LoVo (cell line): ENCODE results near the gene GPR15.

ENCODE experiments used
- DNase-seq: peaks from one replicate; pipeline ENCODE4 v3.0.0-alpha.2; 2016; ENCODE audit warnings: low spot score

The GPR15 gene

GRCh38 chr3:98530676-98531075, 1.1 kb upstream of the GPR15 start:
- DNase-seq = no peak

GRCh38 chr3:98532275-98532637, 478 bp downstream of the GPR15 start:
- DNase-seq = no peak

- DNase-seq = no peak
Observed at GRCh38 chr3:98532709-98533571, 1.2 kb downstream of the GPR15 start.

GRCh38 chr3:98534168-98534567, 2.4 kb downstream of the GPR15 start:
- no peak for DNase-seq

- no peak for DNase-seq
Observed at GRCh38 chr3:98534734-98535133, 3.0 kb downstream of the GPR15 start.

- DNase-seq = no peak
Observed at GRCh38 chr3:98536456-98537017, 4.8 kb downstream of the GPR15 start.

DNA sequence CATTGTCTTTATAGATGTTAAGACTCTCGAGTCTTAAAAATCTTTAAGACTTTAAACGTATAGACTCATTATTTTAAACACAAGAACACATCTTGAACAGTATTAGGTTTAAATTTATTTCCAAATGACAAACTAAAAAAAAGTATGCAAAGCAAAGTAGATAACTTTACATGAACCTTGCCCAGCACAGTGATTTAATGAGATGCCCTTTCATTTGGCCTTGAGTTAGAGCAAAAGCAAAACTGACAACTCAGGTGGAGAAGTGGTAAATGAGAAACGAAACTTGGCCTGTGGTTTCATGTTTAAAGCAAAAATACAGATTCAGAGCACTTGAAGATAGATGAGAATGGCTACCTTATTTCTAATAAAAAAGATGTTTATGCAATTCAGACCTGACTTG, 8.6 kb downstream of the GPR15 start:
- DNase-seq = no peak

GRCh38 chr3:98541695-98542094, 9.9 kb downstream of the GPR15 start:
- DNase-seq = no peak

DNA sequence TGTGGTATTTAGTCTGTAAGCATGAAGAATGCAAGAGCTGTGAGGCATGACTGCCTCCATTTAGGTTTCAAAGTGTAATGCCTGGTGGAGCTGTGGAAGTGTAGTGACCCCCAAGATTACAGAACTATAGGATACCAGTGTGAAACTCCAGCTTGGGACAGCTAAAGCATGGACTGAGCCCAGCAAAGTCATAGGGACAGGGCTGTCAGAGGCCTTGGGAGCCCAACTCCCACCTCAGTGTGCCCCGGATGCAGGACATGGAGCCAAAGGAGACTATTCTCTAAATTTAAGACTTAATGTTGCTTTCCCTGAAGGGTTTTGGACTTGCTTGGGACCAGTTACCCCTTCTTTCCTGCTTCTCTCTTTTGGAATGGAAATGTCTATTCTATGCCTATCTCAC, 10.8 kb downstream of the GPR15 start:
- no peak for DNase-seq

DNA sequence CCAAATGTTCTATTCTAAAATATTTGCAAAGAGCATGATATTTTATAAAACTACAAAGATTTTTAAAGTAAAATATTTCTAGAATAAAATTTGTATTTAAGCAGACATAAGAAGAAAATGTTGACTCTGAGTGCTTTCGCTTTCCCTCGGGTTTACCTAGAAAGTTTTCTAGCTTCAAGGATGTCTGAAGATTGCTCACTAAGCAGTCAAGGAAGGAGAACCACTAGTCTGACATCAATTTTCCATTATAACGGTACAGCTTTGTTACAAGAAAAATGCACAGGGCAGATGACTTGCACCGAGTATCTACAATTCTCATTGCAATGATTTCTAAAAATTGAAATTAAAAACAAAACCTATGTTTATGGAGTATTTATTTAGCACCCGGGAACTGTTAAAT, 14.2 kb downstream of the GPR15 start:
- DNase-seq = no peak

DNA sequence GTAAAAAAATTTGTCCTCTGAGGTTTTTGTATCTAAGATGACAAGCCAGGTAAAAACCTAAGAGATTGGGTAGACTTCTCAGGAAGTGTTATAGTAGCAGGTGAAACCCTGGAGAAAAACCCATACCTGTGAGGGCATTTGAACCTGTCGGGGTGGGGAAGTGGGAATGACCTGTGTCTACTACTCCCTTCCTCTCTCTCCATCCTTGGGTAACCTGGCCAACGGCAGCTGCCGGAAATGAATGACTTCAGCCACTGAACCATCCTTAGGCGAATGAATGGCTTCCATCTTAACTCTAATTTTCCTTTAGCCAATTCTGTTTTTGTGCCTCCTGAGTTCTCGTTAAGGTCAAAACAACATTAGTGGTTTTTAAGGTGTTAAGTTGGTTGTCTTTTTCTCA, 16.8 kb downstream of the GPR15 start:
- no peak for DNase-seq

DNA sequence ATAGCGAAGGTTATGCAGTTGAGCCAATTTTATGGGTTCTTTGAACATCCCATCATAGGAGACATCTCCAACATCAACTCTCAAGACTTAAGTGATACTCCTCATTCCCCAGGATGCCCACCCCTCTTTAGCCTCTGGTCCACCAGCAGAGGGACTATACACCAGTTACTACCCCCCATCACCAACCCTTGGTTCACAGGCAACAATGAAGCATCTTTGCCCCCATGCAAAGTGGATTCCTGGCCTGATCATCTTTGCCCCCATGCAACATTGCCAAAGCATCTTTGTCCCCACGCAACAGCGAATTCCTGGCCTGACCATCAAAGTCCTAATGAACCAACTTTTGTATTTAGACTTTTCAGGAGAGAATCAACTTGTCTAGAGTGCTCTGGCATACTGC, 19.1 kb downstream of the GPR15 start:
- DNase-seq = no peak

GRCh38 chr3:98551236-98551635, 19.5 kb downstream of the GPR15 start:
- no peak for DNase-seq

DNA sequence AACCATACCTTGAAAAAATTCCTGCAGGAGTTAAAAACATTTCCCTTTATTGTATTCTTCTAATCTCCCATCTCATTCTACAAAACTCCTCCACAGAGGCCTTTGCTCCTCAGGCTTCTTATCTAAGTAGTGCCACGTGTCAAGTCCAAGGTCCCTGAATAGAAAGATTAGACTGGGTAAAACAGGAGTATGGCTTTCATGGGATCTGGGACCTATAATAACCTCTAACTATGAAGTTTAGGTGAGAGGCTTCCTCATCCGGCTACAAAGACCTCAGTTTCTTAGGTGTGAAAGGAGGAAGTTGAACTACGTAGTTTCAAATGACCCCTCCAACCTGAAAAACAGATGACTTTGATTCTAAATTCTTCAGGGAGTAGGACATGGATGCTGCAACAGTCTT, 20.0 kb downstream of the GPR15 start:
- no peak for DNase-seq

GRCh38 chr3:98552232-98553020, 20.6 kb downstream of the GPR15 start:
- no peak for DNase-seq

GRCh38 chr3:98553021-98553563, 21.3 kb downstream of the GPR15 start:
- DNase-seq = no peak

GRCh38 chr3:98553753-98554152, 22.0 kb downstream of the GPR15 start:
- no peak for DNase-seq

- no peak for DNase-seq
Observed at GRCh38 chr3:98554580-98554979, 22.8 kb downstream of the GPR15 start.

DNA sequence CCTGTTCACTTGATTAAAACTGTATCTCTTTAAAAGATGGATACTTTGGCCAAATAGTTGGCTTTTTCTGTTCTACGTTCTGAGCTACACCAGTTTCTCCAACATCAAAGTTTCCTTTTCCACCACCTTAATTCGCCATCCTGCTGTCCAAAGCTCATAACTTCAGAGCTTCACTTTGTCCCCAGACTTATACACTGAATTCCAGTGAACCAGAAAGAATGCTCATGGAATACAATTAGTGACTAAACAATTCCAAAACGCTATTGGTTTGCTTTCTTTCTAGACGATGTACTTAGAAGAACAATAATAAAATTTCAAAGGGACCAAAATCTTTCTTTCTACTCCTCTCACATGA, 23.2 kb downstream of the GPR15 start:
- no peak for DNase-seq

- DNase-seq = no peak
Observed at GRCh38 chr3:98556164-98557130, 24.7 kb downstream of the GPR15 start.

DNA sequence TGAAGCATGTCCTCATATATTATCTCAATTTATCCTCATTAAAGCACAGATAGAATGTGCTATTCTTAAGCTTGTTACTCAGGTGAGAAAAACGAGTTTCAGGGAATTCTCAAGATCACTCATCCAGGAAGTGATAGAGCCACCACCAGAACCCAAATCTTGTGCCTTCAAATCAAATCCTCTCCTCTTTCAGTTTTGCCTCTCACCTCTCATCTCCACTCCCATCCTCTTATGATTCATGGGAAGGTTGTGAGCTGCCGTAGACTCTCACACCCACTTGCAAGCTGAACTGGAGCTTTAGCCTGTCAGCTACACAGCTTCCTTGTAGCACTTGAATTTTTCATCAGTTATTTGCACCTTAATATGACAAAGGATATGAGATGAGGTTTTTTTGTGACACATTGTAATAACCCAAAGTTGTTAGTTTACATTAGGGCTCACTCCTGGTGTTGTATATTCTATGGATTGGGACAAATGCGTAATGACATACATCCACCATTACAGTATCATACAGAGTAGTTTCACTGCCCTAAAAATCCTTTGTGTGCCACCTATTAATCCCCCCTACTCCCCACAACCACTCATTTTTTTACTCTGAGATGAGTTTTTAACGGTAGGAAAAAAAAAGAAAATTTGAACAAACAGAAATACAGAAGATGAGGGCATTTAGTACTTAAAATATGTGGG, 25.7 kb downstream of the GPR15 start:
- no peak for DNase-seq
